GM10266 (cell line): ENCODE data around the gene RWDD4.

Source experiments
- DNase-seq: peaks from one replicate; pipeline ENCODE4 v3.0.0; 2012; ENCODE audit errors: extremely low spot score
- CTCF ChIP-seq: IDR thresholded peaks from 2 replicates; pipeline ENCODE4 v1.5.1; 2012; ENCODE audit warnings: mild to moderate bottlenecking, low read depth; ENCODE audit not compliant: control insufficient read depth, insufficient read depth; ENCODE audit errors: missing control alignments

RWDD4 gene

GRCh38 chr4:183686461-183686860 lies 27.5 kb upstream of the RWDD4 start:
- no peak for DNase-seq
- no peak for TF ChIP-seq CTCF

DNA sequence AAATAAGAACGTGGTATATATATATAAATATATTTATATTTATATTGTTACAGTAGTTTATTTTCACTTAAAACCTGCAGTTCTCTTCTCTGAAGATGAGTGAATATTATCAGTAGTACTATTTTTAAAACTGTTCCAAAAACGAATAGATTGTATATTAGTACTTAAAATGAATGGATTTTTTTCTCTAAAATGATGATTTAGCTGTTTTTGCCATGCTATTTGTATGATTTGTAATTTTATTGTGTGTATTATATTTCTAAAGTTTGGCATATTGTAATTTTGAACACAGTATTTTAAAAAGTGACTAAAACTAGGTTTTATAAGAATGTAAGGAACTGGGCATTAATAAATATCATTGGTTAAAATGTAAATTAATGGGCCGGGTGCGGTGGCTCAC lies 22.1 kb upstream of the RWDD4 start:
- no peak for DNase-seq
- no peak for TF ChIP-seq CTCF

GRCh38 chr4:183675625-183676024 lies 16.6 kb upstream of the RWDD4 start:
- DNase-seq: no peak
- TF ChIP-seq CTCF: no peak

- no peak for TF ChIP-seq CTCF
- no peak for DNase-seq
Observed at GRCh38 chr4:183674153-183674552, 15.2 kb upstream of the RWDD4 start.

GRCh38 chr4:183670960-183671555 lies 12.1 kb upstream of the RWDD4 start:
- DNase-seq: no peak
- no peak for TF ChIP-seq CTCF

GRCh38 chr4:183670251-183670650 lies 11.3 kb upstream of the RWDD4 start:
- TF ChIP-seq CTCF: no peak
- no peak for DNase-seq

DNA sequence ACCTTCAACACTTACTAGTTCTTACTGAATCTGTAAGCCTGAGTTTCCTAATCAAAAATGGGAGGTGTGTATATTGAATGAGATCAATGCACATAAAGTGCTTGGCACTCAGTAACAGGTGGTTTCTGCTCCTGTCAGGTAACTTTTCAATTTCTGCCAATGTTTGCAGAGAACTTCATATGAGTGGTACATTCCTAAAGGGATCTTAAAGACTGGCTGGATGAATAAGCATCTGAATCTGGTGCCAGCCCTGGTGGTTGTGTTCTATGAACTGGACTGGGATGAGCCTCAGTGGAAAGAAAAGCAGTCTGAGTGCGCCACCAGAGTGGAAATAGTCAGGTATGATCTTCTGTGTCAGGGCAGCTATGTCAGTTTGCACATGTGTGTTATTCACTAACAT lies 7.1 kb upstream of the RWDD4 start:
- TF ChIP-seq CTCF: no peak
- DNase-seq: no peak
